HG02938 (cell line): Measurements from ENCODE around the gene AAMP.

Experiments used
- ATAC-seq: cut with Tn5 transposase; IDR thresholded peaks from one replicate; pipeline ENCODE4 v1.9.1; 2021; ENCODE audit warnings: mild to moderate bottlenecking, moderate library complexity; ENCODE audit not compliant: unreplicated experiment

Gene AAMP

GRCh38 chr2:218260166-218260565 is 9.8 kb downstream of the AAMP start:
- no peak for ATAC-seq

DNA sequence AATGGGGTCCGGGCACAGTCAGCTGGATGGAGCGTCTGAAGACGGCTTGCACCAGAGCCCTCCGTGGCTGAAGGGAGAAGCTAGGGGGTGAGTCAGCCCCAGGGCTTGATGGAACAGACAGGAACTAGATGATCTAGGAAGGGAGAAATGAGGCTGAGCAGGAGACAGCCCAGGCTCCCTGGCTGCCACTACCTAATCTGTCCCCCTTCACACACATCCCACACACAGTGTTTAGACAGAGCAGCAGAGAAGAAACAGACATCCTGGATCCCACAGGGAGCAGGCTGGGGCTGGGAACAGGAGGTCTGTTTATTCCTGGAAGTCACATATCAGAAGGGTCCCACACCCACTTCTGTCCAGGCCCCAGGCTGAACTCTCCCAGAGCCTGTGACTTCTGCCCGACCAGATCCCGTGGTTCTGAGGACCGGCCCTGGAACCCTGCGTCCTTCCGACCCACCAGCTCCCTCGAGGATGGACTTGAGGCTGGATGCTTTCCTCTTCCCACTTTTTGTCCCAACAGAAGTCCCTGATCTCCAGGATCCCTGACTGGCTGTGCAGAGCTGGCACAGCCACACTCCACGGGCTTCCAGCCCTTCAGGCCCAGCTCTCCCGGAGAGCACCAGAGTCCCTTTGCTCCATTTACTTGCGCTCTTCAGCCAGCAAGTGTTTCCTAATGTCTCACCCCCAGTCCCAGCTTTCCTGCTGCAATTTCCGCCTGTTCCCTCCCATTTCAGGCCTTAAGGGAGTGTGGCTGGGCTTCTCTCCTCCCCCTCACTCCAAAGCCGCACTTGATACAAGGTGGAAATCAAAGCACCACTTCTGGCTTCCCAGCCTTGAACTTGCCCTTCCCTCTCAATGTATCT is 10.6 kb downstream of the AAMP start:
- no peak for ATAC-seq

DNA sequence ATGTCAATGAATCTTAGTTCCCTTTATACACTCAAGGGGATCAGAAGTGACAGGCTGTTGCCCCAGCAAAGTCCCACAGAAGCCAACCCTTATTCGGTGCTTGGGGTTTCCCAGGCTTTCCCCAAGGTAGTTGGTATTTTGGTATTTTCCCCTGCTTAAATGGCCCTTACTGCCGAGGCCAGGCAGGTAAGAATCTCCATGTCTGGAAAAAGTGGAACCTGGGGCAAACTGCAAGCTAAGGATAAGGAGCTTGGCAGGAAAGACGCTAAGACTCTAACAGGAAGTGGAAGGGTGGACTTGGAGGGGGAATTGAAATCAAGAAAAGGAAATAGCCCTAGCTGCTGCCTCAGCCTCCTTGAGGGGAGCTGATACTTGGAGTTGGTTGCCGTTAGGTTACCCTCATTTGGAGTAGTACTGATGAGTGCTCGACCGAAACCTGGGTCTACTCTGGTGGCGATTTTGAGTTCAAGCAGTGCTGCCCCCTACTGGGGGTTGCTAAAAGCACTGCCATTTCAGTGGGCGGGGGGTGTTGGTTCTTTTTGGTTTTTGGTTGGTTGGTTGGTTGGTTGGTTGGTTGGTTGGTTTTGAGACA is 12.5 kb downstream of the AAMP start:
- ATAC-seq, result peak; percentile 84

GRCh38 chr2:218256612-218257350 is 13.2 kb downstream of the AAMP start:
- no peak for ATAC-seq

GRCh38 chr2:218255446-218255845 is 14.5 kb downstream of the AAMP start:
- ATAC-seq, result no peak

DNA sequence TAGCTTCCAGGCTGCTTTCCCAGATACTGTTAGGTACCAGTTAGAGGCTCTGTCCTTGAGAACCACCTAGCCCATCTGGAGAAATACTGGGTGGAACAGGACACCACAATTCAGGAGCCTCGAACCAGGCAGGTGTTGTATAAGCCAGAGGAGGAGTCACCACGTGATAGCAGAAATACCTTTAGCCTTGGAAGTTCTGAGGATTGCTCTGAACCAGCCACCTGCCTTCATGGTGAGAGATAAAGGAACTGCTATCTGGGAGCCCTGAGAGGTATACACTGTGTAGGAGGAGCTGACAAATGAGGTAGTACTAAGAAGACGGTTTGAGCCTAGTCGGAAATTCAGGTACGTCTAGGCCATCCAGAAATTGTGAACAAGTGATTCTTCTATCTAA is 16.7 kb downstream of the AAMP start:
- no peak for ATAC-seq

- no peak for ATAC-seq
Observed at GRCh38 chr2:218252509-218253231, 17.3 kb downstream of the AAMP start.

DNA sequence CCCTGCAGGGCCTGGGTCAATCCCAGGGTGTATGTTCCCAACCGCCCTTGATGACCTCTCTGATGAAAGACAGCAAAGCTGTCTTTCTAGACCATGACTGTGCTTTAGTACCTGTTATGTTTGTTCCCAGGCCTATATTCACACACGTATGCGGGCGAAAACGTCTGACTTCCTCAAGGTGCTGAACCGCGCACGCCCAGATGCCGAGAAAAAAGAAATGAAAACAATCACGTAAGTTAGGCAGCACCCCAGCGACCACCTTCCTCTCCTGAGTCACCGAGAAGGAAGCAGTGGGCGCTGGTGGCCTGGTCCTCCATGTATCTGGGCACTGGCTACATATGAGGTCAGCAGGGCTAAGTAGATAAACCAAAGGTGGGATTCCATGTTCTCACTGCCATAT is 20.2 kb downstream of the AAMP start:
- no peak for ATAC-seq

- no peak for ATAC-seq
Observed at GRCh38 chr2:218245214-218245613, 24.7 kb downstream of the AAMP start.

- no peak for ATAC-seq
Observed at GRCh38 chr2:218244665-218245064, 25.3 kb downstream of the AAMP start.

DNA sequence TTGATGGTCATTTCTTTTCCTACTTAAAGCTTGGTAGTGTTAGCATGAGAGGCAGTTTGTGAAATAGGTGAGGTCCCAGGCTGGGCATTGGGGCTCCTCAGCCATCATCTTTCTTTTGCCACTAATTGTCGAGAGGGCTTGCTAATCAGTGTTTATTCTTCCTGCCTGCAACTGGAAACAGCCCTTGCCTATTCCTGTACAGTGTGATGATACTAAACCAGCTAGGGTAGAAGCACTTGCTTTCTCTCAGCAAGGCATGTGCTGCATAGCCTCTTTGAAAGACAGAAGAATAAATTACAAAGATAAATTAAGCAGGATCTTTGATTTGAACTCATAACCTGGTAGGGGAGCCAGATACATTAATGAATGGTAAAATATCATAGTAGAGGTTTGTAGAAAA is 25.7 kb downstream of the AAMP start:
- no peak for ATAC-seq

- no peak for ATAC-seq
Observed at GRCh38 chr2:218238887-218239286, 31.1 kb downstream of the AAMP start.

DNA sequence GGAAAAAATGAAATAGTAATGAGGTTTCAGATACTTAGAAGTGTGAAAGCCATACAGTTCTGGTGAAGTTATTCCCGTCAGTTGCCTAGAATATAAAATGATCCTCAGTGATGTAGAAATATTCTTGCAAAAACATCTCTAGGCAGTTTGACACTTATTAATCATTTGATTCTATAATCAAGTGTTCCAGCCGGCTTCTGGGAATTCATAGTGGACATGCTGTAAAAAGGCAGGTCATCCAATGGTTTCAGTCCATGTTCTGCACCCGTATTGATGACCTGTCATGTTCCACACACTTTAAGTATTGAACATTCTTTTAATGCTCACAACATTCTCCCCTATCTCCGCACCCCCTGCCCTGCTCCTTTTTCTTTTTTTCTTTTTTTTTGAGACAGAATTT is 33.1 kb downstream of the AAMP start:
- no peak for ATAC-seq

GRCh38 chr2:218235017-218235416 is 34.9 kb downstream of the AAMP start:
- no peak for ATAC-seq

DNA sequence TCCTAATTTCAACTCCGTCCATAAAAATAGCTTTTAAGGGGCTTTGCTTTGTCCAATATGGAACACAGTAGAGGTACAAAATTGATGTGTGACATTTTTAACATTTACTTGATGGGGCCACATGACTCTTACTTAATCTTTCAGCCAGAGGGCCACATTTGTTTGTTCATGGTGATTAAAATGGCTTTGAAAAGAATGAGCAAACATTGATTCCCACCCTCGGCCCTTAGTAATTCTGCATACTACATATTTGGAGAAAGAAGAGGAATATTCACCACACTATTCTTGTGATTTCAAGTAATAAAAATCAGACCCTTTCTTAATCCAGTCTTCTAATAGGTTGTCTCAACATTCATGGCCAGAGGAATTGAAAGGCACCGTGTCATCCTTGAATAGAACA is 35.4 kb downstream of the AAMP start:
- no peak for ATAC-seq

DNA sequence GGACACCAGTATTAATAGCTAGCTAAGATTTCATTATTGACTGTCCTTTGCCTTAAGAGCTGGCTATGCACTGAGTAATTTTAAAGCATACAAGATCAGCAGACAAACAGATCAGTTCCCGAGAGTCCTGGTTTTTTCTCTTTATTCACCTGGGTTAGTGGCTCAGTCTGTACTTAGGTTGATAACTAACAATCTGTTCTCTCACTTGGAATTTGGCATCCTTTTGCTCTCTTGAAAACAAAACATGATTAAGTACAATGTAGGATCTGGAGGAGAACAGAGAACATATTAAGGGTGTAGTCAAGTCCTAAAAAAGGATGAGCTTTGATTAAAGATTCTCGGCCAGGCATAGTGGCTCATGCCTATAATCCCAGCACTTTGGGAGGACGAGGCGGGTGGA is 36.4 kb downstream of the AAMP start:
- no peak for ATAC-seq

DNA sequence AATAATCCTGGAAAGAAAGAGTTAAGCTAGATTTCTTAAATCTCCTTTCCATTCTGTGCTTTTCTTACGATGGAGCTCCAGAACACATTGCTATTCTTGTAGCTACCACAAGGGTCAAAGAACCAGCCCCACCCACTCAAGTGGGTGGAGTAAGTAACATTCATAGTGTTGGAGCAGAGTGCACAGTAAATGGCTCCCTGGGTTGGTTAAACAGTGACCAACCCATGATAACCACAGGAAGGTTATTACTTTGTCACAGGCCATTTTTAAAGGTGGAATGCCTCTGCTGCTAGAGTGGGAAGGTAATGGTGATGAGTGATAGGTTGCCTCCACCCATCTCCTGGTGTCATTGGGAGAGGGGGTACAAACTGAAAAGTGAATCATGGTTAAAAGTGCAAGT is 39.1 kb downstream of the AAMP start:
- ATAC-seq, result peak; percentile 78

DNA sequence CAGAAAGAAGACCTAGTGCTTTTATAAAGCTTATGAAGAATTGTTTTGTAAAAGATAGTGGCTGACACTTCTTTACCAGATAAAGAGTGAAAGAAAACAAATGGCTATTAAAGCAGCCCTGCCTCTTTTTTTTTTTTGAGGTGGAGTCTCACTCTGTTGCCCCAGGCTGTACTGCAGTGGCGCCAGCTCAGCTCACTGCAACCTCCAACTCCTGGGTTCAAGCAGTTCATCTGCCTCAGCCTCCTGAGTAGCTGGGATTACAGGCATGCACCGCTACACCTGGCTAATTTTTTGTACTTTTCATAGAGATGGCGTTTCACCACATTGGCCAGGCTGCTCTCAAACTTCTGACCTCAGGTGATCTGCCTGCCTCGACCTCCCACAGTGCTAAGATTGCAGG is 40.1 kb downstream of the AAMP start:
- ATAC-seq, result no peak

DNA sequence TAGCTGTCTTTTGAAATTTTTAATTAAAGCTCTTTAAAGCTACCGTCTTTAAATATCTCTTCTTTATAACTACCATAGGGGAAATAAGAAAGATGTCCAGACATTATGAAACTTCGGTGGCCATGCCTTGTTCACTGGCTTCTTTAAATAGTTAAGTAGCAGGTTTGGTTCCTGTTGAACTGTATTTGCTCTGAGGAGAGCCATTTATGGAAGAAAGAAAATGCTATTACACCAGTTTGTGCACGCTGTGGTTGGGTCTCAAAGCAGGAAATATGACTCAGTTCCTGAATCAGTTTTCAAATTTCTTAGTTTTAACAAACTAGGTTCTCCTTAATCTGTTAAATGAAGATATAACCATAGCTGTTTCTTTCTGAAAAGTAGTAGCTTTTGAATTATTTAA is 40.7 kb downstream of the AAMP start:
- peak; percentile 84 for ATAC-seq

DNA sequence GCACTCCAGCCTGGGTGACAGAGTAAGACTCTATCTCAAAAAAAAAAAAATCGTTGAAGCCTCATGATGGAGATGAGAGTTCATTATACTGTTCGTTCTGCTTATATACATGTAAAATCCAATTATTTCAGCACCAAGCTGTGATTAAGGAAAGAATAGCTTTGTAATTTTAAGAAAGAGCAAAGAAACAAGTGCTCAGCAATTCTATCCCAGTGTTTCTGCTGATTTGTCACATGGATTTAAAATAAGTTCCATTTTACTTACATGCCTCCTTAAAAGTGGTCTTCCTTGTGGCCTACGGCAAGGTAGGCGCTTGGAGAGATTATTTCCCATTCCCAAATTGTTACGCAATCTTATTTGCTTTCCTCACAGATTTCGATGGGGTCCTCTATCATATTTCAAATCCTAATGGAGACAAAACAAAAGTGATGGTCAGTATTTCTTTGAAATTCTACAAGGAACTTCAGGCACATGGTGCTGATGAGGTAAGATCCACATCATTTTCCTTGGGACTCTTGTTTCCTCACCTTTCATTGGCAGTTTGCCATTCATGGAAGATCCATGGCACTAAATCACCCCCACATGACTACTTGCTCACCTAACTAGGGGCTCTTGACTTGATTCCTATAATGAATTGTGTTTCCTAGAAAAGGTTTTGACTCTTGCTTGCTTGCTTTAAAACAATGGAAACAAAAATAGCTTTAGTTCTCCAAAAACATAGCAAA is 41.4 kb downstream of the AAMP start:
- no peak for ATAC-seq

DNA sequence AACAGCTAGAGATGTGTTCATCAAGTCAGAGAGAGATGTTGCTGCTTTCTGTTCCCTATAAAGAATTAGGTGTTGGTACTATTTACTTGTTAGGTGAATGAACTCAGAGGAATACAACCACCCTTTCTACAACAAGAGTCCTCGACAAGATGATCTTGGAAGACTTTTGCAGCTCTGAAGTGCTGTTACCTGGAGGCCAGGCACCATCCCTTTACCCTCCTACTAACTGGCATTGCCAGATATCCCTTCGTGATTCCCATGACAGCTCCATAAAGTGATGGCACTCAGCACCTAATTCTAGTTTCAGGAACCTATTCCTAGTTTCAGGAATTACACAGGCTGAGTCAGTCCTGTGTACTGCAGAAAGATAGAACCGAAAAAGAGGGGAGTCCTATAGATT is 43.0 kb downstream of the AAMP start:
- no peak for ATAC-seq
